ENCODE data around the gene CD72. TPM values are rescaled to one million over a fixed set of nuclear protein-coding genes. Genes with fewer than 3 reads are reported as not detected.

The CD72 gene

Small RNA genes lying within 50 kb of the gene (small RNA-seq; reads per million reads assigned to genes)
- gene MIR4667 = 0.35 reads per million
- gene RMRP = not detected
- gene RPS29P17 = not detected

Measured in skeletal muscle satellite cell (primary cell).